Liver (tissue), 3 donors: ENCODE results near the gene TLCD3A.

Experiments used
- ATF3 ChIP-seq: IDR thresholded peaks from 2 replicates; pipeline ENCODE4 v1.6.1; 2016; ENCODE audit warnings: antibody characterized with exemption
- CTCF ChIP-seq: fragments of 150-350 bp; IDR thresholded peaks from 2 replicates; pipeline ENCODE4 v1.5.1; 2017; ENCODE audit warnings: improper control_type of control experiment, low read depth, low read length; ENCODE audit not compliant: missing input control
- EGR1 ChIP-seq, 2 donors: IDR thresholded peaks; 2 replicates each; pipeline ENCODE4 v1.6.1; 2016 to 2018; ENCODE audit warnings: antibody characterized with exemption in 2 of 2, low read depth in 2 of 2
- GABPA ChIP-seq, 2 donors: IDR thresholded peaks in 1 of 2; conservative IDR thresholded peaks in 1 of 2; 2 replicates each; pipeline ENCODE4 v1.6.1; 2016; ENCODE audit warnings: antibody characterized with exemption in 2 of 2, mild to moderate bottlenecking in 1 of 2, moderate library complexity in 1 of 2
- HNF4A ChIP-seq, 2 donors: conservative IDR thresholded peaks; 2 replicates each; pipeline ENCODE4 v1.6.1; 2016; ENCODE audit warnings: antibody characterized with exemption in 2 of 2, mild to moderate bottlenecking in 2 of 2
- JUND ChIP-seq, 2 donors: IDR thresholded peaks; 2 replicates each; pipeline ENCODE4 v1.6.1; 2016; ENCODE audit warnings: antibody characterized with exemption in 2 of 2
- MAX ChIP-seq: IDR thresholded peaks from 2 replicates; pipeline ENCODE4 v1.6.1; 2016; ENCODE audit warnings: antibody characterized with exemption
- RAD21 ChIP-seq, 2 donors: IDR thresholded peaks; 2 replicates each; pipeline ENCODE4 v1.6.1; 2016; ENCODE audit warnings: antibody characterized with exemption in 2 of 2, mild to moderate bottlenecking in 2 of 2
- REST ChIP-seq: IDR thresholded peaks from 2 replicates; pipeline ENCODE4 v1.6.1; 2016; ENCODE audit warnings: antibody characterized with exemption, mild to moderate bottlenecking
- RXRA ChIP-seq, 2 donors: IDR thresholded peaks; 2 replicates each; pipeline ENCODE4 v1.6.1; 2017 to 2018; ENCODE audit warnings: antibody characterized with exemption in 2 of 2, mild to moderate bottlenecking in 1 of 2
- SP1 ChIP-seq: IDR thresholded peaks from 2 replicates; pipeline ENCODE4 v1.6.1; 2018; ENCODE audit warnings: antibody characterized with exemption, mild to moderate bottlenecking
- TAF1 ChIP-seq: conservative IDR thresholded peaks from 2 replicates; pipeline ENCODE4 v1.6.1; 2016; ENCODE audit warnings: antibody characterized with exemption, mild to moderate bottlenecking
- YY1 ChIP-seq: IDR thresholded peaks from 2 replicates; pipeline ENCODE4 v1.6.1; 2016; ENCODE audit warnings: antibody characterized with exemption, mild to moderate bottlenecking
- ZBTB33 ChIP-seq: IDR thresholded peaks from 2 replicates; pipeline ENCODE4 v1.6.1; 2016; ENCODE audit warnings: antibody characterized with exemption
- donor health status: healthy.
- donor health status: healthy.

GRCh38 chr17:773467-774312, 41.3 kb downstream of the TLCD3A start:
- TF ChIP-seq CTCF = no peak
- no peak for TF ChIP-seq TAF1
- no peak for TF ChIP-seq MAX
- no peak for TF ChIP-seq REST
- TF ChIP-seq ATF3 = no peak
- no peak for TF ChIP-seq JUND (IDR thresholded peaks at IDR 0.05)
- TF ChIP-seq SP1 = no peak
- TF ChIP-seq EGR1 (IDR thresholded peaks at IDR 0.05; ENCODE audit: low read depth in 2 of 2) = no peak
- no peak for TF ChIP-seq GABPA (IDR thresholded peaks at IDR 0.05 in 1 of 2, conservative IDR thresholded peaks at IDR 0.05 in 1 of 2)
- no peak for TF ChIP-seq RAD21 (IDR thresholded peaks at IDR 0.05)
- no peak for TF ChIP-seq ZBTB33
- no peak for TF ChIP-seq RXRA (IDR thresholded peaks at IDR 0.05)
- no peak for TF ChIP-seq YY1
- no peak for TF ChIP-seq HNF4A (conservative IDR thresholded peaks at IDR 0.05)
